ENCODE measurements around the gene CNTNAP5.

DNA sequence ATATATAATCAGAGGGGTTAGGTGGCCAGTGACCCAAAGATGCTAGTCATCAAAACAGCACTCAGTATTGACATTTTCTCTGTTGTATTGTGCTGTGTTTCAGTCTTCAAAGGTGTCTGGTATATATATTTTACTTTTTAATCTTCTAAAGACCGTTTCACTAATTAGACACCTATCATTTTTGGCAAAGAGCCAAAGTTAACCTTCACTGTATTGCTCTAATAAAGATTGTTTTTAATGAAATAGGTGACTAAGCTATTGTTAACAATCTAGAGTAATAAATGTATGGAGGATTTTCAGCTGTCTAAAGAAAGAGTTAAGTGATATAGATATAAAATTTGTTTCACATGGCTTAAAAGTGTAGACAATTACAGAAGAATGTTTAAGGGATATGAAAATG is 264.0 kb downstream of the CNTNAP5 start:
- no peak for TF ChIP-seq YEATS4 (CRISPR knock-in tag; IDR thresholded peaks at IDR 0.05; ENCODE audit: borderline replicate concordance)
- TF ChIP-seq KMT2B (CRISPR knock-in tag; IDR thresholded peaks at IDR 0.05), result no peak
- TF ChIP-seq ZNF232 (CRISPR knock-in tag; IDR thresholded peaks at IDR 0.05; ENCODE audit: borderline replicate concordance), result no peak
- TF ChIP-seq, protein P1, sequence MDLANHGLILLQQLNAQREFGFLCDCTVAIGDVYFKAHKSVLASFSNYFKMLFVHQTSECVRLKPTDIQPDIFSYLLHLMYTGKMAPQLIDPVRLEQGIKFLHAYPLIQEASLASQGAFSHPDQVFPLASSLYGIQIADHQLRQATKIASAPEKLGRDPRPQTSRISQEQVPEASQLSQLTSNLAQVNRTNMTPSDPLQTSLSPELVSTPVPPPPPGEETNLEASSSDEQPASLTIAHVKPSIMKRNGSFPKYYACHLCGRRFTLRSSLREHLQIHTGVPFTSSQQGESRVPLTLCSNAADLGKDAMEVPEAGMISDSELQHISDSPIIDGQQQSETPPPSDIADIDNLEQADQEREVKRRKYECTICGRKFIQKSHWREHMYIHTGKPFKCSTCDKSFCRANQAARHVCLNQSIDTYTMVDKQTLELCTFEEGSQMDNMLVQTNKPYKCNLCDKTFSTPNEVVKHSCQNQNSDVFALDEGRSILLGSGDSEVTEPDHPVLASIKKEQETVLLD (CRISPR knock-in tag; IDR thresholded peaks at IDR 0.05; ENCODE audit: low read depth), result no peak
